H9 (cell line): ENCODE data around the gene SPATS1. TPM values are rescaled to one million over a fixed set of nuclear protein-coding genes. Genes with fewer than 3 reads are reported as not detected.

Source experiments
- DNase-seq: peaks from one replicate; pipeline ENCODE4 v3.0.0-alpha.2; 2017
- H2AFZ ChIP-seq: one replicate; pipeline ENCODE4 v1.6.1; 2013; ENCODE audit warnings: mild to moderate bottlenecking, low read length, control low read depth, moderate library complexity
- H2AK5ac ChIP-seq: 2 replicates; pipeline ENCODE4 v1.6.1; 2013; ENCODE audit warnings: low read length, control low read depth, mixed read lengths; ENCODE audit not compliant: insufficient read length
- H2BK120ac ChIP-seq: one replicate; pipeline ENCODE4 v1.6.1; 2013; ENCODE audit warnings: low read depth, mild to moderate bottlenecking, low read length, control low read depth, inconsistent platforms; ENCODE audit not compliant: poor library complexity, severe bottlenecking
- H2BK12ac ChIP-seq: 2 replicates; pipeline ENCODE4 v1.6.1; 2013; ENCODE audit warnings: low read length, control low read depth, mixed read lengths, low read depth; ENCODE audit not compliant: insufficient read length
- H2BK15ac ChIP-seq: 2 replicates; pipeline ENCODE4 v1.6.1; 2013; ENCODE audit warnings: low read depth, low read length, control low read depth
- H2BK20ac ChIP-seq: one replicate; pipeline ENCODE4 v1.6.1; 2013; ENCODE audit warnings: low read depth, mild to moderate bottlenecking, low read length, control low read depth, inconsistent platforms; ENCODE audit not compliant: poor library complexity, severe bottlenecking
- H2BK5ac ChIP-seq: 2 replicates; pipeline ENCODE4 v1.6.1; 2013; ENCODE audit warnings: low read length, control low read depth, mixed read lengths; ENCODE audit not compliant: insufficient read length
- H3K14ac ChIP-seq: 2 replicates; pipeline ENCODE4 v1.6.1; 2013; ENCODE audit warnings: low read length, control low read depth; ENCODE audit not compliant: insufficient read depth
- H3K18ac ChIP-seq: 2 replicates; pipeline ENCODE4 v1.6.1; 2013; ENCODE audit warnings: low read depth, mild to moderate bottlenecking, mixed read lengths, low read length, control low read depth; ENCODE audit not compliant: insufficient read length
- H3K23ac ChIP-seq: 2 replicates; pipeline ENCODE4 v1.6.1; 2013; ENCODE audit warnings: low read length, control low read depth, mixed read lengths, low read depth; ENCODE audit not compliant: insufficient read length
- H3K23me2 ChIP-seq: 2 replicates; pipeline ENCODE4 v1.6.1; 2013; ENCODE audit warnings: low read depth, mild to moderate bottlenecking, mixed read lengths, low read length, control low read depth; ENCODE audit not compliant: insufficient read length, poor library complexity, severe bottlenecking
- H3K27ac ChIP-seq: 2 replicates; pipeline ENCODE4 v1.5.1; 2013; ENCODE audit warnings: low read length, control low read depth, mixed read lengths, low read depth; ENCODE audit not compliant: insufficient read length
- H3K27me3 ChIP-seq: 2 replicates; pipeline ENCODE4 v1.6.1; 2013; ENCODE audit warnings: low read length, control low read depth, inconsistent platforms; ENCODE audit not compliant: insufficient read depth
- H3K4ac ChIP-seq: 2 replicates; pipeline ENCODE4 v1.6.1; 2013; ENCODE audit warnings: low read depth, mild to moderate bottlenecking, control low read depth, inconsistent platforms, low read length, moderate library complexity
- H3K4me1 ChIP-seq: 2 replicates; pipeline ENCODE4 v1.6.1; 2013; ENCODE audit warnings: low read length, control low read depth, inconsistent platforms; ENCODE audit not compliant: insufficient read depth
- H3K4me2 ChIP-seq: 2 replicates; pipeline ENCODE4 v1.6.1; 2013; ENCODE audit warnings: low read length, control low read depth, mixed read lengths; ENCODE audit not compliant: insufficient read length, insufficient read depth
- H3K56ac ChIP-seq: 2 replicates; pipeline ENCODE4 v1.6.1; 2013; ENCODE audit warnings: low read depth, mild to moderate bottlenecking, mixed read lengths, low read length, control low read depth; ENCODE audit not compliant: insufficient read length
- H3K79me1 ChIP-seq: 2 replicates; pipeline ENCODE4 v1.6.1; 2013; ENCODE audit warnings: low read depth, mild to moderate bottlenecking, moderate library complexity, low read length, control low read depth, inconsistent platforms; ENCODE audit not compliant: insufficient read depth, poor library complexity, severe bottlenecking
- H3K79me2 ChIP-seq: 2 replicates; pipeline ENCODE4 v1.6.1; 2013; ENCODE audit warnings: low read length, control low read depth, inconsistent platforms; ENCODE audit not compliant: insufficient read depth
- H3K9ac ChIP-seq: 2 replicates; pipeline ENCODE4 v1.6.1; 2013; ENCODE audit warnings: low read length, control low read depth, mixed read lengths; ENCODE audit not compliant: insufficient read length; ENCODE audit errors: extremely low read depth
- H3K9me3 ChIP-seq: one replicate; pipeline ENCODE4 v1.6.1; 2013; ENCODE audit warnings: low read depth, low read length, inconsistent platforms; ENCODE audit not compliant: control insufficient read depth
- H3T11ph ChIP-seq: one replicate; pipeline ENCODE4 v1.6.1; 2013; ENCODE audit warnings: mild to moderate bottlenecking, low read length, control low read depth, inconsistent platforms
- H4K20me1 ChIP-seq: one replicate; pipeline ENCODE4 v1.6.1; 2013; ENCODE audit not compliant: control insufficient read depth, insufficient read length, insufficient read depth
- H4K5ac ChIP-seq: 2 replicates; pipeline ENCODE4 v1.6.1; 2013; ENCODE audit warnings: low read depth, mild to moderate bottlenecking, mixed read lengths, low read length, control low read depth; ENCODE audit not compliant: insufficient read length
- H4K8ac ChIP-seq: replicated peaks from 2 replicates; pipeline ENCODE4 v1.6.1; 2013; ENCODE audit warnings: low read length, control low read depth, mixed read lengths, low read depth; ENCODE audit not compliant: insufficient read length
- H4K91ac ChIP-seq: 2 replicates; pipeline ENCODE4 v1.6.1; 2013; ENCODE audit warnings: low read depth, mild to moderate bottlenecking, moderate library complexity, mixed read lengths, low read length, control low read depth; ENCODE audit not compliant: insufficient read length
- H3K27ac Mint-ChIP-seq, 3 experiments: 2 replicates in 2 of 3; 3 replicates in 1 of 3; pipeline ENCODE4 v1.8.0; 2020 to 2021; ENCODE audit warnings: mixed read lengths in 3 of 3, mild to moderate bottlenecking in 1 of 3, moderate library complexity in 1 of 3
- H3K27me3 Mint-ChIP-seq: 2 replicates; pipeline ENCODE4 v1.8.0; 2021; ENCODE audit warnings: low read depth, mild to moderate bottlenecking, moderate library complexity, mixed read lengths
- H3K36me3 Mint-ChIP-seq, 3 experiments: 2 replicates in 2 of 3; 3 replicates in 1 of 3; pipeline ENCODE4 v1.8.0; 2020 to 2021; ENCODE audit warnings: low read depth in 3 of 3, mixed read lengths in 3 of 3; ENCODE audit not compliant: insufficient read depth in 1 of 3
- H3K4me1 Mint-ChIP-seq, 2 experiments: 2 replicates each; pipeline ENCODE4 v1.8.0; 2020; ENCODE audit warnings: mixed read lengths in 2 of 2
- H3K4me3 Mint-ChIP-seq, 2 experiments: 2 replicates in 1 of 2; 3 replicates in 1 of 2; pipeline ENCODE4 v1.8.0; 2020 to 2021; ENCODE audit warnings: mild to moderate bottlenecking in 2 of 2, mixed read lengths in 2 of 2, moderate library complexity in 1 of 2
- H3K9me3 Mint-ChIP-seq, 2 experiments: 2 replicates in 1 of 2; 3 replicates in 1 of 2; pipeline ENCODE4 v1.8.0; 2020; ENCODE audit warnings: mild to moderate bottlenecking in 2 of 2, mixed read lengths in 2 of 2, moderate library complexity in 1 of 2
- WGBS: extraction: QIAGEN DNeasy Blood & Tissue Kit; methylation state at CpG from one replicate; pipeline ENCODE4 v1.1.7; 2013; ENCODE audit warnings: missing lambda C conversion rate, low lambda C conversion rate, mixed read lengths; ENCODE audit not compliant: insufficient read length; ENCODE audit errors: extremely low coverage; 5-methylcytosine and 5-hydroxymethylcytosine counted together
- total RNA-seq: library from RNA; stranded (reverse); gene quantifications from 2 replicates; pipeline ENCODE4 v1.2.1, GENCODE V29; 2021
- TF ChIP-seq, protein P1 (sequence below): fragments of 200-600 bp; sonication (generic); conservative IDR thresholded peaks from 3 replicates; pipeline ENCODE4 v1.8.0; 2021; ENCODE audit warnings: antibody characterized with exemption, mild to moderate bottlenecking

The SPATS1 gene
- total RNA-seq, 1 experiment from 2014 or later: not detected

DNA sequence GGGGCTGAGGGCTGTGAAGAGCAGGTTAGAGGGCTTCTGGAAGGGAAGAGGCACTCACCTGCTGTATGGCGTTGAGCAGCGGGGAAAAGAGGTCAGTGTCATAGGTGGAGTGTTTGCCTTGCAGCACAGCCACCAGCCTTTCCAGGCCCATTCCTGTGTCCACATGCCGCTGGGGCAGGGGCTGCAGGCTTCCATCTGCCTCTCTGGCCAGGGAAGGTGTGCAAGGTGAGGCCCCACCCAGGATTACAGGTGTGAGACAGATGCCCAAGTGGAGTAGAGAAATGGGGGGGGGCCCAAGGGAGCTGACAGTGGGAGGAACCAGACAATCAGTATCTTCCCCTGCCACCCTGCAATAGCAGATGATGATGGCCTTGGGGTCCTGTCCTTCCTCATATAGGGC is 32.2 kb upstream of the SPATS1 start:
- Histone ChIP-seq H3K18ac (no peak overlapping the region), H2BK5ac (no peak overlapping the region), H3K27me3 (peaks cover 2% of the 10 kb centered on the region; the same call in 1 of the 2 replicates), H2BK15ac (no peak overlapping the region), H3K79me2 (peaks cover 6% of the 10 kb centered on the region; the same call in 1 of the 2 replicates), H3K4me1 (no peaks in the 10 kb centered on the region), H3K9me3 (no peaks in the 10 kb centered on the region), H4K5ac (no peak overlapping the region), H4K8ac (no peak overlapping the region), H3K14ac (no peak overlapping the region), H3K23ac (no peak overlapping the region), H3T11ph (no peak overlapping the region), H2AK5ac (no peak overlapping the region), H3K56ac (no peak overlapping the region), H3K9ac (no peak overlapping the region), H2BK12ac (no peak overlapping the region), H2AFZ (no peak overlapping the region), H3K79me1 (peaks cover 5% of the 10 kb centered on the region), H3K27ac (no peak overlapping the region), H3K4me2 (no peak overlapping the region), H4K91ac (no peak overlapping the region), H2BK120ac (no peak overlapping the region), H3K23me2 (peaks cover 4% of the 10 kb centered on the region), H2BK20ac (no peak overlapping the region), H3K4ac (no peak overlapping the region), H4K20me1 (no peaks in the 10 kb centered on the region)
- Mint-ChIP-seq H3K27me3 (no peaks in the 10 kb centered on the region; the same call in 1 of the 2 replicates), H3K9me3 (no peaks in the 10 kb centered on the region), H3K4me3 (no peak overlapping the region), H3K4me1 (peaks cover 9% of the 10 kb centered on the region in 2 experiments), H3K36me3 (peaks cover 27 to 62% (median 57%) of the 10 kb centered on the region in 3 experiments), H3K27ac (no peak overlapping the region)
- no CpG with 5 or more reads among the region's 3 CpGs for WGBS
- TF ChIP-seq, protein P1, sequence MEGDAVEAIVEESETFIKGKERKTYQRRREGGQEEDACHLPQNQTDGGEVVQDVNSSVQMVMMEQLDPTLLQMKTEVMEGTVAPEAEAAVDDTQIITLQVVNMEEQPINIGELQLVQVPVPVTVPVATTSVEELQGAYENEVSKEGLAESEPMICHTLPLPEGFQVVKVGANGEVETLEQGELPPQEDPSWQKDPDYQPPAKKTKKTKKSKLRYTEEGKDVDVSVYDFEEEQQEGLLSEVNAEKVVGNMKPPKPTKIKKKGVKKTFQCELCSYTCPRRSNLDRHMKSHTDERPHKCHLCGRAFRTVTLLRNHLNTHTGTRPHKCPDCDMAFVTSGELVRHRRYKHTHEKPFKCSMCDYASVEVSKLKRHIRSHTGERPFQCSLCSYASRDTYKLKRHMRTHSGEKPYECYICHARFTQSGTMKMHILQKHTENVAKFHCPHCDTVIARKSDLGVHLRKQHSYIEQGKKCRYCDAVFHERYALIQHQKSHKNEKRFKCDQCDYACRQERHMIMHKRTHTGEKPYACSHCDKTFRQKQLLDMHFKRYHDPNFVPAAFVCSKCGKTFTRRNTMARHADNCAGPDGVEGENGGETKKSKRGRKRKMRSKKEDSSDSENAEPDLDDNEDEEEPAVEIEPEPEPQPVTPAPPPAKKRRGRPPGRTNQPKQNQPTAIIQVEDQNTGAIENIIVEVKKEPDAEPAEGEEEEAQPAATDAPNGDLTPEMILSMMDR: no peak
- no peak for DNase-seq
